Measurements from ENCODE around the gene TGFBI. TPM values are rescaled to one million over a fixed set of nuclear protein-coding genes. Genes with fewer than 3 reads are reported as not detected.

Gene TGFBI
- total RNA-seq, 1 donor from 2014 or later, result 758 TPM

DNA sequence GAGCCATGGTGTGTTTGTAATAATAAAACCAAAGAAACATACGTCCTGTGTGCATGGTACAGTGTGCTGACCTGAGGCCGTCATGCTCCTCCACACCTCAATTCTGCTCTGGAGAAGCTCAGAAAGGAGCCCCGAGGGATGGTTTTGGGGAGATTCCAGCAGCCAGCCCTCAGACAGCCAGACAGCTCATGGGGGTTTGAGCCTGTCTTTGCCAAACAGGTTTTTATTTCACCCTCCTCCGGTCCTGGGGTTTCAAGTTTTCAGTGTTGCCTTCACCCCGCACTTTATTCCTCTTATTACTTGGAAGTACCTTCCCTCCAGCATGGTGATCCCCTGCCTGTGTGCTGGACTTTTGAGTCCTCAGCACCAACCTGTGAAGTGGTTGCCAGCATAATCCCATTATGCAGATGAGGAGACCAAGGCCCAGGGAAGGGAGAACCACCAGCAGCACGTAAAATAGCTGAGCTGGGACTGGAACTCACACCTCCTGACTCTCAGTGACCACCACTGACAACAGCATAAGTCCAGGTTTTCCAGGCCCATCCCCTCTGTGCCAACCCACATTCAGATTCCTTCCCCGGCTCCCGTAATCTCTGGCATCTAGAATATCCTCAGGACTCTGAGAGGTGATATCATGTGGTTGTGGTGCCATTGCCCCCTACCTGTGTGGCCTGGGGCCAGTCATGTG, 35.1 kb downstream of the TGFBI start:
- no peak for DNase-seq (ENCODE audit: low read depth)

DNA sequence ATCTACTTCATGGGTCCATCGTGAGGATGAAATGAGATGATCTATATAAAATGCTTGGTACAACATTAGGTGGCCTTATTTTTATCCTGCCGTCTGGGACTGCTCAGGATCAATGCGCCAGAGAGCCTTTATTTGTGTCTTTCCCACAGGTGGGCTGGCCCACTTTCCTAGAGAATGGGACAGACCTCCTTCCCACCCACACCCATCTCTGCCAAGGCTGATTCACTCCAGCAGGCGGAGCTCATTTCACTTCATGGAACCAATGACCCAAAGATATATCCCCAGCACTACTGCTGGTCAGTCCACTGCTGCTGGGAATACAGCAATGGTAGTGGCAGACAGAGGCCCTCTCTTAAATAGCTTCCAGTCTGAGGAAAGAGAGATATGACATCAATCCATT, 35.7 kb downstream of the TGFBI start:
- no peak for DNase-seq (ENCODE audit: low read depth)

DNA sequence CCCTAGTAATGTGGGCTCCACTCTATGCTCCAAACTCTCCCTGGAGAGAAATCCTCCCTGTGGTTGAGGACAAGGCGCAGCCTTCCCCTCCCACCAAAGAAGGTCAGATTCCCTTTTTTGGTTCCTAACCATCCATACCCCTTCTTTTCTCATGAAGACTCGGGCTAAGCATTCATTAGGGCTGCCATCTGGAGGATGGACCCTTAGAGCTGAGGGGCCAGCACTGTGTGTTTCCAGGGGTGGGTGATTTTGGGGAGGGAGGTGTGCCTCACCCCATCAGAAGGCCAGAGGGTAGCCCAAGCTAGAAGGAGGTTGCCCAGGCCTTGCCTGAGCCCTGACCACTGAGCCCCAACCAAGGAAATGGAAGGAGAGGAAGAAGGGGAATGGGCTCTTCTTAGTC, 36.8 kb downstream of the TGFBI start:
- no peak for DNase-seq (ENCODE audit: low read depth)

DNA sequence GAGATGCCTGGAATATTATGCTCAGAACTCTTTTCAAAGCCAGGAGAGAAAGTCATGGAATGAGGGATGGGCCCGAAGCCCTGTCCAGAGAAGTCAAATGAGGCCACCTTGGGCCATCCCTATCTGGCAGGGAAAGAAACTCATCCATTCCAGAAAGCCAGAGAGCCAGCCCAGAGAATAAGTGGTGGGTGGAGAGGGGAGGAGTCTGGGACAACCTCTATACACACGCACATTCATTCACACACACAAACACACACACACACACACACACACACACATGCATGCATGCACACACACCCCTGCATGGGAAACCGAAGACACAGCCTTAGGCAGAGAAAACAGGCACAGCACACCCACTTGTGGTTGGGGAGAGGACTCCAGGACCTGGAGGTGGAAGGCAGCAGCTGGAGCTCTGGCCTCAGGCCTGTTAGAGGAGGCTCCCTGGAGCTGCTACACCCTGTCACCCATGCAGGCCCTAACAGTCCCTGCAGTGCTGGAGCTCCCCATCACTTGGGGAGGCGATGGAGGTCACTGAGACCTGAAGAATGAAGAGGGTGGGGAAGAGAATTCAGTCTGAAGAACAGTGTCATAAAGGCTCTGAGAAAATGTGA, 38.0 kb downstream of the TGFBI start:
- peak; percentile 80 for DNase-seq (ENCODE audit: low read depth)

DNA sequence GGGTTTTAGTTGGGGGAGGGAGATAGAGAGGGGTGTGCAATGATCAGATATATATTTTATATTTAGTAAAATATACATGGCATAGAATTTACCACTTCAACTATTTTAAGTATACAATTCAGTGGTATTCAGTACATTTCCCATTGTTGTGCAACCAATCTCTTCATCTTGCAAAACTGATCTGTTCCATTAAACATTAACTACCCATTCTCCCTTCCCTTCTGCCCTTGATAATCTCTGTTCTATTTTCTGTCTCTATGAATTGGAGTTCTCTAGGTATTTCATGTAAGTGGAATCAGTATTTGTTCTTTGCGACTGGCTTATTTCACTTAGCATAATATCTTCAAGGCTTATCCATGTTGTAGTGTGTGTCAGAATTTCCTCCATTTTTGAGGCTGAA, 38.6 kb downstream of the TGFBI start:
- no peak for DNase-seq (ENCODE audit: low read depth)

DNA sequence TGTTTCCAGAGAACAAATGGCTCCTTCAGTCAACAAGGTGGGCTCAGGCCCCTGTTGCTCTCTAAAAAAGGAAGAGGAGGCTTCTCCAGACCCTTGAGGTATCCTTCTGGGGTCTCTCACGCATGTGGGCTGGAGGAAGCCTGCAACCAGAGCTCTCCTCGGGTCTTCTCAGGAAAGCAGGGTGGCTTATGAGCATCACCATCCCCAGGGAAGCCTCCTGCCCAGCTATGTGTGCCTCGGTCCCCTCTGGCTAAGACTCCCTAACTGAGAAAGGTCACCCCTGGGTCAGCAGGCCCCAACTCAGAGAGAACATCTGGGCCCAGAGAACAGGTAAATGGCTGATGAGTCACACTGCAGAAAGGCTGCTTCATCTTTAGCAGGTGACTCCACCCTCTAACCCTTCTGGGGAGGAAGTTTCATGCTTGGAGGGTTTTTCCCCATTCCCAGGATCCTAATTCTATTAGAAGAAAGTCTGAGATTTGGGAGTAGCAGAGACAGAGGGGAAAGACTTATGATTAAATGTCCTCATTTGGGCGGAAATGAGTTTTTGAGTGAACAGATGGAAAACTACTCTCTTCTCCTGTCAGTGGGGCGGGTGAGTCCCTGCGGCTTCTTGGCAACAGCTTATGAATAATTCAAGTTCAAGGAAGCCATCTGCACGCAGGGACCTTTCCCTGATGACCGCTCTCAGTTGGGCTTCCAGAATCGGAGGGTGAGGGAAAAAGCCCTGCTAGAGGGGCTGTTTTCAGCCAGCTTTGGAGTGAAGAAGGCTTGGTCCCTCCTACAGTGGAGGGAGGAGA, 41.9 kb downstream of the TGFBI start:
- DNase-seq (ENCODE audit: low read depth), result no peak

DNA sequence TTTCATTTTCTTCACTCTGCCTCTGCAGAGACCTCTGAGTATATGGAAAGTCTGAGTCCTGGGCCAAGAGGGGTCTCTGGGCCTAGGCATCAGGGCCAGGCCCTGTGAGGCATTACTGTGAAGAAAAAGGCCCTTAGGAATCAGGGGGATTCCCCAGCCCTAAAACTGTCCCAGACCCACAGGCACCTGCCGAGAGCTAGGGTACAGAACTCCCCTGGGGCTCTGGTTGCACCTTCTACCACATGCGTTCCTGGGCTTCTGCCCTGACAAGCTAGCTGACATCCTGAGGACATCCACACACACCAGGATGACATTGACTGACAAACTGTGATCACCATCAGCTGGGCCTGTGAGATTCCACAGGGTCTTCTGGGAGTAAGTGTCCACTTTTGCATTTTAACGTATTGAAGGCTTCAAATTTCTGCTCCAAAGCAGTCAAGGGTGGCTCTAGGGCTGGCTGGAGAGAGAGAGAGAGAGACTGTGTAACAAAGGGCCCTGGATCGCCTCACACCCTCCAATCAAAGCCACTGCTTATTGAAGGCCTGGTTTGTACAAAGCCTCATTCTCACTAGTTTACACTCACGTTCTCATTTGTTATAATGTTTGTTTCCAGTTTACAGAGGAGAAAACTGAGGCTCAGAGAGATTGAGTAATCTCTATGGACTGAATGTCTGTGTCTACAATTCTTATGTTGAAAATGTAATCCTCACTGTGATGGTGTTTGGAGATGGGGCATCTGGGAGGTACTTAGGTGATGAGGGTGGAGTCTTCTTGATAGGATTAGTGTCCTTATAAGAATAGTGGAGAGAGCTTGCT, 45.1 kb downstream of the TGFBI start:
- DNase-seq (ENCODE audit: low read depth), result no peak

DNA sequence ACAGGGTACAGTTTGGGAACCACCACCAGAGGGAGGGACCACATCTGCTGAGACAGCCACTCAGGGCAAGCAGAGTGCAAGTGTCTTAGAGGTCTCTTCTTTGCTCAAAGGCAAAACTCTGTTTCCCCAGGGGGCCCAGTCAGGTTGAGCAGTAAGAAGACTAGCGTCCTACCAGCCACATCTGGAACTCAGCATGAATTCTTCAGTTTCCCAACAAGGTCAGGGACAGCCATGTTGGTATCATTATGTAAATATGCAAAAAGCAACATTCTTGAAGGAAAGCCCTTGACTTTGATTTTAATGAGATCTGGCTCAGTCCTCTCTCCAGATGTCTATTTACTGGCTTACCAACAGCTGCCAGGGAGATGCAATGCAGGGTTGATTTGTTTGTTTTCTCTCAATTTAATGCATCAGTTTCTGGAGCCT, 46.7 kb downstream of the TGFBI start:
- no peak for DNase-seq (ENCODE audit: low read depth)

DNA sequence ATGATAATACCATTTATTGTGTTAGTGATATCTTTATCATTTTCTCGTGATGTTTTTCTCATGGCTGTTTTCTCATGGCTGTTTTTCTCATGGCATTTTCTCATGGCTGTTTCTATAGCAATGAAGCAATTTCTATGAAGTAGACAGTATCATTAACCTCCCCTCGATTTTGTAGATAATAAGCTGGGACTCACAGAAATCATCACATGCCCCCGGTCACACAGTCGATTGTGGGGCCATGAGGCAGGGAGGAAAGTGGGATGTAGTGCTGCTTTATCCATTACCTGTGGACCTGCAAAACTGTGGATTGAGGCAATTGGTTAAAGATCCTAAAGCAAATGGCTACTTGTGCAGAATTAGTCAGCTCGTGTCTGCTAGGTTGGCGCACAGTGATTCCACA, 47.3 kb downstream of the TGFBI start:
- no peak for DNase-seq (ENCODE audit: low read depth)

DNA sequence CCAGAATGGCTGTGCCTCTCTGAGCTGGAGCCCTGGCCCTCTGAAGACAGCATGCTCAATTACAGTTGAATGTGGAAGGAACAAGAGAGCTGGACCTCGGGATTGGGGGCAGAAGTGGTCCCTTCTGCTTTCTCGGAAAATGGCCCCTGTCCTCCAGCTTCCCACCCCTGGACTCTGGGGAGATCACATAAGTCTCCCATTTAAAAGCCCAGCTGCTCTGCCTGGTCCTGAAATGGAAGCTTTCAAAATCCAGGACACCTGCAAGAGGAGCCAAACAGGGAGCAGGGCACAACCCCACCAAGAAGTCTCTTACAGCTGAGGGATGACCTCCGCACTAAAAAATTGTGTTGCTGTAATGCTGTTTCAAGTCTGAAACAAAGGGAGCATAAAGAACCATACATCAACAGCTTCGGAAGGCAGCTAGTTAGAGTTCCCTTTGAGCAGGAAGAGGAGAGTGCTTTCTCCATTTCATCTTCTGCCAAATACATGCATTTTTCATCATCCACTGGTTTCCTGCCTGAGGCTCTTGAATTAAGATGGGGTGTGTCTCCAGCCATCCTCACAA, 48.2 kb downstream of the TGFBI start:
- DNase-seq (ENCODE audit: low read depth), result no peak

DNA sequence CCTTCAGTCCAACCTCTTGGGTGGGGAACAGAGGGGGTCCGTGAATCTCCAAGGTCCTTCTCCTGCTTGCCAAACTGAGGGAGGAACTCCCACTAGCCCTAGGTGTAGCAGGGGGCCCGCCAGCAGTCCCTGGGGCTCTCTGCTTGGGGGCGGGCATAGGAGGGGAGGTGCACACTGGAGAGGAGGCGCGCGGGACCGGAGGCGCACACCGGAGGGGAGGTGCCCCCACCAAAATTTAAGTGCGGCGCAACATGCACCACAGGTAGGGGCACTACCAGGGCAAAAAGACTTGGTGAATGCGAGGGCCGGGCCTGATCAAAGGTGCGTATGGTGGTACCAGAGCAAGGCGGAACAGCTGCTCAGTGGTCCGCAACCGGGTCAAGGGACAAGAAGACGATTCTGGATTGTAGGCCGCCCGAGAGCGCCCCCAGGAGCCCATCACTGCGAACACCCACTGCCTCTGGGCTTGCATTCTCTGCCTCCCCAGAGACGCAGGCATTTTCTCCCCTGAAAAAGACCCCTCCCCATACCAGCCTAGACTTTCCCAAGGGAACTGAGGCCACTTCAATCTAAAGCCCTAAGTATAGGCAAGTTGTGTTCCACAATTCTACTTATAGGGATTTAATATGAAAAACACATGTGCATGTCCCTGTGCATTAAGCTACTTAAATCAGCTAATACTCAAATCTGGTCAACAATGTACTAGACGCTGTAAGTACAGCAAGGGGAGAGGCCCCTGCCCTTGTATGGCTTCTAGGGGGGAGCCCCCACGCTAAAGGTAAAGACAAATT, 50.6 kb downstream of the TGFBI start:
- DNase-seq (ENCODE audit: low read depth), result no peak

DNA sequence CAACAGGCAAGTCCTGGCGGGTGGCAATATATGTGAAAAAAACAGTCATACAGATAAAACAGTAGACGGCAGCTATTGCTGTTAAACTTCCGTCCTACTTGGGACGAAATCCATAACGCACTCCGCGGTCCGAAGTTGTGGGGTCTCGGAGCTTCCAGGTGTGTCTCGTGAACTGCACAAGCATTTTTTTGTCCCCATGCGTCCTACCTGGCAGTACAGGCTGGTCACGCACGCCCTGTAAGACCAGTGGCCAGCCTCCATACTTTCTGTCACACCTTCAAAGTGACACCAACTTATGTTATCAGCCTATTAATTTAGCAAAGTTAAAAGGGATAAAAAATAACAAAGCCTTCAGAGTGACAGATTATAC, 51.3 kb downstream of the TGFBI start:
- DNase-seq (ENCODE audit: low read depth), result no peak

DNA sequence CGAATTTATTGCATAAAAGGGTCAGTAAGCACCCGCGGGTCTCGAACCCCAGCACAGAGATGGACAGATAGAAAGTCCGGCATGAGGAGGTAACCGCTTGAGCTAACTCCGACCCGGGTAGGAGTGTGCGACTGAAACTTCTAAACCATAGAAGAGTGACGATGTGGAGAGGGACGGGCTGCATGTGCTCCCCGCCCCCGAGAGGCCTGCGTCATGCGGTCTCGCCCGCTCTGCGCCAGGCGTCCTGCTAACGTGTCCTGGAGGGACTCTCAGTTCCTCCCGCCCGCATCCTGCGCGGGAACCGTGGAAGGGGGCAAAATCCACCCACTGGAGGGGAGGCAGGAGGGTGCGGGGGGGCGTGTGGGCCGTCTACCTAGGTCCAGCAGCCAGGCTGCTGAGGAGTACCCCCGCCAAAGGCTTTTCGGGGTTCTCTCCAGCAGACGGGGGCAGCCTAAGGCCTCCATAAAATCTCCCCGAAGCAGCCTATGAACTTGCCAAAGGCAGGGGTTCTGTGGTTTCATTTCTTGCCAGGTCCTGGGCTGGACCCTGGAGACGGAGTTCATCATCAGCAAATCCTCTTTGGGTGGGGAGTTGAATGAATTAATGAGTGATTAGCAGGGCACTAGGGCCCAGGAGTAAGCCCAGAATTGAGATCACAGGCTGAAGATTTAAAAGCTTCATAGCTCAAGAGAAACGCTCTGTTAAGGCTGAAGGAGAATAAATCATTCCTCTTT, 51.9 kb downstream of the TGFBI start:
- no peak for DNase-seq (ENCODE audit: low read depth)

DNA sequence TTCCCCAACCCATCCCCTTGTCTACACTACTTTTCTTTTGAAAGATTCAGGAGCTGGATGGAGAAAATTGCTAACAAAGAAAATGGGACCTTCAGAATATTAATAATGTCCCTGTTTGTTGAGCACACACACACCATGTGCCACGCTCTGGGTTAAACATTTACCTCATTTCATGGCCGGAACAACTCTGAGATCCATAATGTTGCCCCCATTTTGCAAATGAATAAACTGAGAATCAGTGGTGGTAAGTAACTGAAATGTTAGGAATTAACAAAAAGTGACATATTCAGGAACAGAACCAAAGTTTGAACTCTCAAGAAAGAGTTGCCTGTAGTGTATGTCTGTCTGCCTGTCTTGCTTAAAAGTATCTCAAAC, 52.4 kb downstream of the TGFBI start:
- no peak for DNase-seq (ENCODE audit: low read depth)

DNA sequence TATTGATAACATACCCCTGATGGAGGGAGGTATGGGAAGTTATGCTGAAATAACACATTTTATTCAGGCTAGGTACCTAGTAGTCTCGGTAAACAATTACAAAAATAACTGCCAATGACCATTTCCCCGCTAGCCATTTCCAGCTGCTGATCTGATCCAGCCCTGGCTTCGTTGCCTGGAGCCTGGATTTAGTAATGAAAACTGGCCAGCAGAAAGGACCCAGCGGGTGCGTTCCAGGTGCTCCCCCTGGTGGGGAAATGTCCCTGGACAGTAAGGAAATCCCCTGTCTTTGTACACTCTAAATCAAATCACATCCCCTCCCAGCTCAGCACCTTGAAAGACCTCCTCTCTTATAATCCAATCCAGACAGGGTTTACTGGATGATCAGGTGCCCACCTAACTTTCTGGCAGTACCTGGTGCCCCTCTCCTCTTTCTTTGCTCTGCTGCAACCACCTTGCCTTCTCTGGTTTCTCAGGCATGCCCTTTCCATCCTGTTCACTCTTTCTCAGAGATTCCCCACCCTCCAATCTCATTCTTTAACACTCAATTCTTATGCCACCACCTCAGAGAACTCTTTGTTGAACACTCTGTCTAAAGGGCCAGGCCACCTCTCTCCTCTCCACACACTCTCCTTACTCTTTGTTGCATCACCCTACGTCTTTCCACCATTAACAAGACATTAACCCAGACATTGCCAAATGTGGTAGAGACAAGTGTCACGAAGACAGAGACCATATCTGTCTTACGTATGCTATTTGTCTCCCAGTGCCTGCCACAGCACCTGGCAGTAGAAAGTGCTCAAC, 53.8 kb downstream of the TGFBI start:
- peak; percentile 81 for DNase-seq (ENCODE audit: low read depth)

DNA sequence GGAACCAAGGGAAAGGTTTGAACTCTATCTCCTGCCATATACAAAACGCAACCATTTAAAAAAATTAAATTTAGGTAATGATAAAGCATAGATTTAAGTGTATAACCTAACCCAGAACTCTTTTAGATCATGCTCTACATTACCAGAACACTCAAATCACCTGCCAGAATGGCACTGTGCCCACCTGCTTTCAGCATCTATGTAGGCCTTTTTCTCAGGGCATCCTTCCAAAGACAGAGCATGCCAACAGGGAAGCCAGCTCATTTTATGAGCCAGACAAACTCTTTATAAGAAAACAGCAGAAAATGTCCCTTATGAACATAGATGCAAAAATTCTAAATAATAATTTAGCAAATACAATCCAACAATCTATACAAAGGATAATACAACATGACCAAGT, 55.9 kb downstream of the TGFBI start:
- DNase-seq (ENCODE audit: low read depth), result no peak

DNA sequence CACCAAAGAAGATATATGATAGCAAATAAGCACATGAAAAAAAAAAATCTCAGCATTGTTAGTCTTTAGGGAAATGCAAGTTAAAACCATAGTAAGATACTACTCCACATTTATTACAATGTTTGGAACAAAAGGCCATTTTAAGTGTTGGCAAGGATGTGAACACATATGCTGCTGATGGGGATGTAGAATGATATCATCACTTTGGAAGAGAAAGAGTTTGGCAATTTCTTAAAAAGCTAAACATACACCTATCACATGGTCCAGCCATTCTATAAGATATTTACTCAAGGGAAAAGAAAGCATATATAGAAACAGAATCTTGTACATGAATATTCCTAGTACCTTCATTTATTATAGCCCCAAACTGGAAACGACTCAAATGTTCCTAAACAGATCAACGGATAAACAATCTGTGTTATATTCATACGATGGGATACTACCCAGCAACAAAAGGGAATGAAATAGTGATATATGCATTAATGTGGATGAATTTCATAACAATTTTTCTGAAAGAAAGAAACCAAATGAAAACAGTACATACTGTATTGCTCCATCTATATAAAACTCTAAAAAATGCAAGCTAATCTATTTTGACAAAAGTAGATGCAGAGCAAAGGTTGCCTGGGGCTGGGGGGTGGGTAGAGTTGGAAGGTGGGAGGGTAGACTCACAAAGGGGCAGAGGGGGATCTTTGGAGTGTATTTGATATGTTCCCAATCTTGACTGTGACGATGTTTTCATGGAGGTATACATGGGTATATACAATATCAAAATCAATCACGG, 58.2 kb downstream of the TGFBI start:
- no peak for DNase-seq (ENCODE audit: low read depth)

Measured in myocyte (in vitro differentiated cells).